GM19328 (cell line): ENCODE measurements around the gene REEP5.
"Not testable (repeated sequence)": the region's sequence is repeated elsewhere in the genome, so short reads cannot be mapped to it uniquely, and the experiment has no call there.

Experiments used
- ATAC-seq: cut with Tn5 transposase; IDR thresholded peaks from one replicate; pipeline ENCODE4 v1.9.1; 2021; ENCODE audit warnings: mild to moderate bottlenecking, moderate library complexity; ENCODE audit not compliant: unreplicated experiment

REEP5 gene

GRCh38 chr5:112933651-112934365, 11.8 kb upstream of the REEP5 start:
- ATAC-seq: no peak

GRCh38 chr5:112933105-112933504, 11.1 kb upstream of the REEP5 start:
- ATAC-seq: no peak

DNA sequence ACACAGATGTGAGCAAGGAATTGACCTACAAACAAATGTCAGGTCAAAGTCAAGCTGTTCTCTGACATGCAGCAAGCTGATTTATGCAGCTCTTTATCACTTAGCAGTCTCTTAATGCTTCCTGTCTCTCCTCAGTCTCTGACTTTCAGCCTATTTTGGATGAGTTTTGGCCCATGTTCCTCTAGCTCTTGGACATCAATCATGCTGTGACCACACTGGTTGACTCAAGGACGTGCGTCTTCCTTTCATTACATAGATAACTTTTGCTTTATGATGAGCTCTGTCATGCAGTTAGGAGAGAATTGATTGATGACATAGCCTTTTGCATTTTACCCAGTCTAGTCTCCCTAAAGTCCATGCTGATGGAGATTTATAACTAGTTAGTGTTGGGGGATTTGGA, 9.4 kb upstream of the REEP5 start:
- ATAC-seq: no peak

- peak; percentile 29 for ATAC-seq
These were observed 8.0 kb upstream of the REEP5 start for GRCh38 chr5:112930082-112930344.

GRCh38 chr5:112929336-112930081, 7.5 kb upstream of the REEP5 start:
- ATAC-seq: peak; percentile 45

GRCh38 chr5:112923988-112924387, 2.0 kb upstream of the REEP5 start:
- ATAC-seq: no peak

DNA sequence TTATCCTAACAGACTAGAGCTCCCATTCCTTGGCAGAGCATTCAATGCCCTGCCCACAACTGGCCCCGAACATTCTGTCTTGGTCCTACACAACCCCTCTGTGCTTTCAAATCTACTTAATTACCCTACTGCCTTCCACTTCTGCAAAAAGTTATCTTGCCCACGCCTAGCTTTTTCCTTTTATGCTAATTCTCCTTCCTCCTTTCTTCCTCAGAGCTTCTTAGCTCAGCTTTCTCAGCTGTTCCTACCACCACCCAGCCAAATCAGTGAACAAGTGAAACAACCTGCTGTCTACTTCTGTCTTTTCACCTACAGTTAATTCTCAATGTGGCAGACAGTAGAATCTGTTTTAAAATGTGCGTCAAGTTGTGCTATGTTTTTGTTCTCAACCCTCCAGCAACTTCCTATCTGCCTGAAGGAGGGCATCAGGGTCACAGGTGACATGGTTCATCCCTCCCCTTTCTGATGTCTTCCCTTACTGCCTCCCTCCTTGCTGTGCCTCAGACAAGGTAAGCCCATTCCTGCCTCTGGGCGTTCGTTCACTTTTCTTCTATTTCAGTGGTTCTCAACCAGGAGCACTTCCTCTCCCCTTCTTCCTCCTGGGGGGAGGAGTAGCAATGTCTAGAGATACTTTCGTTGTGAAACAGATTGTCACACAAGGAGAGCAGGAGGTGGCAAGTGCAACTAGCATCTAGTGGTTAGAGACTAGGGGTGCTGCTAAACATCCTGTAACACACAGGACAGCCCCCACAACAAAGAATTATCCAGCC, 1.3 kb upstream of the REEP5 start:
- ATAC-seq: peak; percentile 35

DNA sequence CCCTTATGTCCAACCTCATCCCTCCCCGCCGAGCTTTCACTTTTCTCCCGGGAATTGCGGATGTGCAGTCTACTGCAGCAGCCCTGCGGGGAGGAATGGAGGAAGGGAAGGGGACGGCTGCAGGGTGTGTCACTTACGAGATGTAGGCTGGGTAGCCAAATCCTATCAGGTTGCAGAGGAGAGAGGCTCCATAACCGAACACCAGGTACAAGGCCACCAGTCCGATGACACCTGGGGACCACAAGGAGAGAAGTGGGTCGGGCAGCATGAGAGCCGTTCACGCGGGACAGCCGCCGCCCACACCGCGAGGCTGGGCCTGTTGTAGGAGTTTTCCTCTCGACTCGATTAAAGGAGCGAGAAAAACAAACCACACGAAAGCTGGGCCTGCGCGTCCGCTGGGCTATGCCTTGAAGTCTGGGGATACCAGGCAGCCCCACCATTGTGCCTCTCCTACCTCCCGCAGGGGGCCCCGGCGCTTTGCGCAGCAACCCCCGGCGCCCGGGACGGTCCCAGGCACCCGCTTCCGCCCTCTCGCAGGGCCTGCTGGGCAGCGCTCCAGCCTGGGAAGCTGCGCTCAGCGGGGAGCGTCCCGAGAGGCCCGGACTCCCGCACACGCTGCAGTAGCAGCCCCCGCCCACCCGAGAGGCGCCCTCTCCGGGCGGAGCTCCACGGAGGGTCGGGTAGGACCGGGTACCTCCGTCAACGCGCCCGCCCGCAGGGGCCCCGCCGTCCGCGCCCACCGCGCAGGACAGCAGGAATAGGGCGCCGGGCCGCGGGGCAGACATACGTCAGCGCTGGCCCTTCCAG, 798 bp downstream of the REEP5 start:
- peak; percentile 29 for ATAC-seq

GRCh38 chr5:112919972-112920371, 2.1 kb downstream of the REEP5 start:
- no peak for ATAC-seq

- no peak for ATAC-seq
These were observed 3.3 kb downstream of the REEP5 start for GRCh38 chr5:112918679-112919078.

GRCh38 chr5:112918136-112918535, 3.9 kb downstream of the REEP5 start:
- ATAC-seq: no peak

DNA sequence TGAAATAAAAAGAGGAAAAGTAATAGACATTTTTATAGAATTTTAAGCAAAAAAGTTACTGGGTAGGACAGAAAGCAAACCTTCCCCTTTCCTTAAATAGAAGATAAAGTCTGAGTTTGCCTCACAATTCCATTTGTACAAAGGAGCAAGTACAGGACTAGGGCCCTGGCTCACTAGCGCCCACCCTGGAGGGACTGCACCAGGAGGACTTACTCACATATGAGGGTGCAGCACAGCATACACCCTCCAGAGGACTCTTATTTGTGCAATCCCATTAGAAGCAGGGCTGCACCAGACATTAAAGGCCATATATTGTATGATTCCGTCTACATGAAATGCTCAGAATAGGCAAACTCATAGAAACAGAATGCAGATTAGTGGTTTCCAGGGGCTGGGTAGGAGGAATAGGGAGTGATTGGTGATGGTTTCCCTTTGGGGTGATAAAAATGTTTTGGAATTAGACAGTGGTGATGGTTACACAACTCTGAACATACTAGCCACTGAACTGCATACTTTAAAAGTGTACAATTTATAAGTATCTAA, 4.5 kb downstream of the REEP5 start:
- ATAC-seq: no peak

GRCh38 chr5:112915831-112916230, 6.2 kb downstream of the REEP5 start:
- ATAC-seq: no peak

GRCh38 chr5:112914584-112914983, 7.4 kb downstream of the REEP5 start:
- no peak for ATAC-seq

- no peak for ATAC-seq
These were observed 11.5 kb downstream of the REEP5 start for GRCh38 chr5:112910529-112910928.

DNA sequence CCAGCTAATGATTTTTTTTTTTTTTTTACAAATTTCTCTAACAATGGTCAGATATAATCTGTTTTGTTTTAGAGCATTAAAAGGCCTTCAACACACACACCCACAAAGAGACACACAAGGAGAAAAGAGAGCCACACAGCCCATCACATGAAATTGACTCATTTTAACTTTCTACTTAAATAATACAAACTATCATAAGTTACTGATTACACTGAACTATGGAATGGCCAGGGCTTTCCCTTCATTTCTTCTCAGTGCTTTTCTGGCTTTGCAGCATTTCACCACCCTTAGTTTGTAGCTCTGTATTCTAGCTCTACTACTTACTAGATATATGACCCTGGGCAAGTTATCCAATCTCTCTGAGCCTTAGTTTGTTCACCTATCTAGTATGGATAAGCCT, 13.2 kb downstream of the REEP5 start:
- ATAC-seq: no peak

- ATAC-seq: no peak
These were observed 14.8 kb downstream of the REEP5 start for GRCh38 chr5:112907166-112907631.

- ATAC-seq: no peak
These were observed 15.4 kb downstream of the REEP5 start for GRCh38 chr5:112906637-112907036.

GRCh38 chr5:112904996-112905395, 17.0 kb downstream of the REEP5 start:
- ATAC-seq: not testable (repeated sequence)

GRCh38 chr5:112902561-112902960, 19.5 kb downstream of the REEP5 start:
- ATAC-seq: no peak

DNA sequence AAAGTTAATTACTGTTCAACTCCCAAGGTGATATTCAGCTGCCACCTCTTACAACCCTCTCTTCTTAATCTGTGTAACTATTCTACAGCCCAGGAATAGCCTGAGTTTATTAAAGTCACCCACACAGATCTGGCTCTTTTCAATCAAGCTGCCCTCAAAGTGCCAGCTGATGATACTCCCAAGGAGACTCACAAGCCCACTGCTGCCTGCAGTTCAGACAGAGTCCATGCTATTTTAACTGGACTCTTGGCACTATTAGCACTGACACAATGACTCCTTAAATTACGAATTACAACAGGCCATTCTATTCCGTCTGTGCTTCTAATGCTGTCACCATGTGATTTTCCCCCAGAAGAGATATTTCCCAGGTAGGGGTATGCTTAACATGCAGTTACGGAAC, 26.3 kb downstream of the REEP5 start:
- ATAC-seq: no peak
